Endothelial cell of umbilical vein (primary cell): ENCODE data around the gene SPATA6L.
A peak's percentile ranks its signal among the peaks of the same experiment; 100 is the strongest.

Experiments
- CTCF ChIP-seq, 2 donors: IDR thresholded peaks; 1 replicate in 1 of 2; 2 replicates in 1 of 2; pipeline ENCODE4 v1.5.1; 2011; ENCODE audit warnings: low read length in 2 of 2, mild to moderate bottlenecking in 2 of 2, moderate library complexity in 2 of 2, control low read depth in 1 of 2, inconsistent platforms in 1 of 2, low read depth in 1 of 2; ENCODE audit not compliant: insufficient read depth in 1 of 2; ENCODE audit errors: extremely low read depth in 1 of 2
- EZH2 ChIP-seq: IDR thresholded peaks from 2 replicates; pipeline ENCODE4 v1.6.1; 2012; ENCODE audit warnings: borderline replicate concordance, low read depth, mild to moderate bottlenecking, moderate library complexity, low read length, inconsistent platforms; ENCODE audit not compliant: severe bottlenecking
- FOS ChIP-seq: IDR thresholded peaks from 2 replicates; pipeline ENCODE4 v1.6.1; 2011; ENCODE audit warnings: mild to moderate bottlenecking, low read length, moderate library complexity, borderline replicate concordance; ENCODE audit not compliant: insufficient read depth
- MAX ChIP-seq: IDR thresholded peaks from 2 replicates; pipeline ENCODE4 v1.6.1; 2011; ENCODE audit not compliant: insufficient read depth, insufficient read length
- POLR2A ChIP-seq: IDR thresholded peaks from 2 replicates; pipeline ENCODE4 v1.6.1; 2012; ENCODE audit warnings: low read depth, mild to moderate bottlenecking, control low read depth, low read length
- POLR2AphosphoS5 ChIP-seq: IDR thresholded peaks from 2 replicates; pipeline ENCODE4 v1.6.1; 2012; ENCODE audit warnings: low read depth, mild to moderate bottlenecking, control low read depth, low read length, moderate library complexity; ENCODE audit not compliant: insufficient read depth

- TF ChIP-seq CTCF (IDR thresholded peaks at IDR 0.05; ENCODE audit: extremely low read depth in 1 of 2, insufficient read depth in 1 of 2, low read depth in 1 of 2, low read length in 2 of 2) (peak; percentile 18 to 57), POLR2A (peak; percentile 74), POLR2AphosphoS5 (peak; percentile 82), MAX (no peak), EZH2 (no peak), FOS (no peak)
Measured at GRCh38 chr9:4662108-4662988, 3.9 kb downstream of the SPATA6L start, which contains the start of gene PLPP6.
